Osteocyte (in vitro differentiated cells): ENCODE data around the gene CTAG1A. TPM values are rescaled to one million over a fixed set of nuclear protein-coding genes. Genes with fewer than 3 reads are reported as not detected.
"Not testable (repeated sequence)": the region's sequence is repeated elsewhere in the genome, so short reads cannot be mapped to it uniquely, and the experiment has no call there.

ENCODE experiments used
- DNase-seq: peaks from one replicate; pipeline ENCODE4 v3.0.0; 2021; ENCODE audit warnings: mixed read lengths; ENCODE audit not compliant: unreplicated experiment; ENCODE audit errors: extremely low spot score
- H3K27ac Mint-ChIP-seq: one replicate; pipeline ENCODE4 v1.8.0; 2021; ENCODE audit warnings: mild to moderate bottlenecking, mixed read lengths; ENCODE audit not compliant: unreplicated experiment
- H3K27me3 Mint-ChIP-seq: one replicate; pipeline ENCODE4 v1.8.0; 2021; ENCODE audit warnings: mixed read lengths; ENCODE audit not compliant: unreplicated experiment
- H3K36me3 Mint-ChIP-seq: one replicate; pipeline ENCODE4 v1.8.0; 2021; ENCODE audit warnings: mixed read lengths; ENCODE audit not compliant: unreplicated experiment
- H3K4me1 Mint-ChIP-seq: one replicate; pipeline ENCODE4 v1.8.0; 2021; ENCODE audit warnings: mixed read lengths; ENCODE audit not compliant: unreplicated experiment
- H3K4me3 Mint-ChIP-seq: one replicate; pipeline ENCODE4 v1.8.0; 2021; ENCODE audit warnings: mild to moderate bottlenecking, moderate library complexity, mixed read lengths; ENCODE audit not compliant: unreplicated experiment
- H3K9me3 Mint-ChIP-seq: one replicate; pipeline ENCODE4 v1.8.0; 2021; ENCODE audit warnings: mixed read lengths; ENCODE audit not compliant: unreplicated experiment
- long read RNA-seq: library from polyadenylated mRNA; unstranded; transcript quantifications from one replicate; pipeline ENCODE4 v2.0.0, GENCODE V29; 2021
- total RNA-seq: library from RNA; stranded (reverse); gene quantifications from 2 replicates; pipeline ENCODE4 v1.2.1, GENCODE V29; 2021
- TF ChIP-seq, protein P1 (sequence below): fragments of 200-600 bp; sonication (generic); IDR thresholded peaks from 2 replicates; pipeline ENCODE4 v1.5.0; 2021; ENCODE audit warnings: antibody characterized with exemption, mild to moderate bottlenecking, moderate library complexity

Gene CTAG1A
- not detected in 2 replicates for total RNA-seq
- long read RNA-seq: 0 reads

DNA sequence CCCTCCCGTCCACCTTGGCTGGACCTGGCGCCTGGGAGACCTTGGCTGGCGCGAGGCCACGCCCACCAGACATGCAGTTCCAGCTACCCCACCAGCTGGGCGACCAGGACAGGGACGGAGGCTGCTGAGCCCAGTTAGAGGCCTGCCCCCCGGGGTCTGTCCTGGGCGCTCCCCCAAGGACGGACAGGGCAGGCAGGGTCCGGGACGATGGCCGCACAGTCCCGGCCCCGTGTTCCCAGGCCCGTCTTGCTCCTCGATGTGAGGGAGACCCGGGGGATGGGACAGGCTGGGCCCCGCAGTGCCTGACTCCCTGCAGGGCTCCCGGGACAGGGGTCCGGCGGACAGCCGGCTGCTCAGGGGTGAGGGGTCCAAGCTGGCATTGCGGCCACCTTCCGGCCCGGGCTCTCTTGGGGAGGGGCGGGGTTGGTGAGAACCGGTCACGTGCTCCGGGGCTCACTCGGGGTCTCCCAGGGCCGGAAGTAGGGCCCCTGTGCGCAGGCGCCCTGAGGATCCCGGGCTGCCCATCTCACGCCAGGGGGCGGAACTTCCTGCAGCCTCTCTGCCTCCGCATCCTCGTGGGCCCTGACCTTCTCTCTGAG, at the start of gene CTAG1A:
Gene CTAG1A, plus strand, starts transcription at position 549 of the 599 bp plus-strand sequence. CDS start 74 bp downstream, outside the sequence.
- not testable (repeated sequence) for H3K9me3 Mint-ChIP-seq, H3K4me1 Mint-ChIP-seq, H3K36me3 Mint-ChIP-seq, H3K27me3 Mint-ChIP-seq, H3K4me3 Mint-ChIP-seq, H3K27ac Mint-ChIP-seq, DNase-seq

DNA sequence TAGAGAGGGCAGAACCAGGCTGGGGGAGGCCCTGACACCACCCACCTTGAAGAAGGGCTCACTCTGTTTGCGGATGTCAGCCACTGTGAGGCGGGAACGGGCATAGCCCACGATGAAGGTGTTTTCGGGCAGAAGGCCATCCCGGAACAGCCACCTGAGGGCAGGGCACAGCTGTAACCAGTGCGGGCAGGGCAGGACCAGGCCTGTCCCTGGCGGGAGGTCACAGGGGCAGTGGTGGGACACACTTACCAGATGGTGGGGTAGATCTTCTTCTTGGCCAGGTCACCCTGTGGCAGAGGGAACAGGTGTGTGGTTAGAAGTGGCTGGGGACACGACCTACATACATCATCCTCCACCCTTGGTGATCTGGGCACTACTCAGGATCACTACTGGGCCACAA, 49.0 kb upstream of the CTAG1A start:
- Mint-ChIP-seq H3K27me3 (no peaks in the 10 kb centered on the region), H3K36me3 (peaks cover 11% of the 10 kb centered on the region), H3K4me1 (peaks cover 18% of the 10 kb centered on the region), H3K27ac (no peak overlapping the region), H3K9me3 (no peaks in the 10 kb centered on the region), H3K4me3 (no peak overlapping the region)
- TF ChIP-seq, protein P1, sequence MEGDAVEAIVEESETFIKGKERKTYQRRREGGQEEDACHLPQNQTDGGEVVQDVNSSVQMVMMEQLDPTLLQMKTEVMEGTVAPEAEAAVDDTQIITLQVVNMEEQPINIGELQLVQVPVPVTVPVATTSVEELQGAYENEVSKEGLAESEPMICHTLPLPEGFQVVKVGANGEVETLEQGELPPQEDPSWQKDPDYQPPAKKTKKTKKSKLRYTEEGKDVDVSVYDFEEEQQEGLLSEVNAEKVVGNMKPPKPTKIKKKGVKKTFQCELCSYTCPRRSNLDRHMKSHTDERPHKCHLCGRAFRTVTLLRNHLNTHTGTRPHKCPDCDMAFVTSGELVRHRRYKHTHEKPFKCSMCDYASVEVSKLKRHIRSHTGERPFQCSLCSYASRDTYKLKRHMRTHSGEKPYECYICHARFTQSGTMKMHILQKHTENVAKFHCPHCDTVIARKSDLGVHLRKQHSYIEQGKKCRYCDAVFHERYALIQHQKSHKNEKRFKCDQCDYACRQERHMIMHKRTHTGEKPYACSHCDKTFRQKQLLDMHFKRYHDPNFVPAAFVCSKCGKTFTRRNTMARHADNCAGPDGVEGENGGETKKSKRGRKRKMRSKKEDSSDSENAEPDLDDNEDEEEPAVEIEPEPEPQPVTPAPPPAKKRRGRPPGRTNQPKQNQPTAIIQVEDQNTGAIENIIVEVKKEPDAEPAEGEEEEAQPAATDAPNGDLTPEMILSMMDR: no peak
- no peak for DNase-seq

DNA sequence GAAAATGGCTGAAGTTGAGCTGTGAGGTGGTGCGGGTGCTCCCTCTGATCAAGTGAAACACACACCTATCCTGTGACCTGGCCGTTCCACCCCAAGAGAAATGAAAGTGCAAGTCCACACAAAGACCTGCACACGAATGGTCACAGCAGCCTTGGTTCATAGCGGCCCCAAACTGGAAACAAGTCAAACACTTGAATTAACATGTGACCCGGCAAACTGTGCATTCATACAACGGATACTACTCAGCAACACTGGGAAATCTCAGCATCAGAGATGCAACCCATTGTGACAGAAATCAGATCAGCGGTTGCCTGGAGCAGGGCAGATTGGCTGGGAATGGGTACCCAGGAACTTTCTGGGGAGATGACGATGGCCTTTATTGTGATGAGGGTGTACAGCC, 45.9 kb upstream of the CTAG1A start:
- no peak for DNase-seq
- H3K27ac Mint-ChIP-seq: no peak overlapping the region
- no peaks in the 10 kb centered on the region for H3K27me3 Mint-ChIP-seq
- no peak overlapping the region for H3K4me3 Mint-ChIP-seq
- TF ChIP-seq, protein P1: no peak
- H3K4me1 Mint-ChIP-seq: peaks cover 34% of the 10 kb centered on the region
- peaks cover 7% of the 10 kb centered on the region for H3K36me3 Mint-ChIP-seq
- no peaks in the 10 kb centered on the region for H3K9me3 Mint-ChIP-seq

DNA sequence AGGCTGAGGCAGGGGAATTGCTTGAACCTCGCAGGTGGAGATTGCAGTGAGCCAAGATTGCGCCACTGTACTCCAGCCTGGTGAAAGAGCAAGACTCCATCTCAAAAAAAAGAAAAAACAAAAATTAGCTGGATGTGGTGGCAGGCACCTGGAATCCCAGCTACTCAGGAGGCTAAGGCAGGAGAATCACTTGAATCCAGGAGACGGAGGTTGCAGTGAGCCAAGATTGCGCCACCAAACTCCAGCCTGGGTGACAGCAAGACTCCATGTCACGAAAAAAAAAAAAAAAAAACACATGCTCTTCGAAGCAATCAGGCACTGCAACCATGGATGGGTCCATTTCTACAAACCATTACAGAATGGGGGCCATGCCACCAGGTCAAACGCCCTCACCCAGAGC, 44.6 kb upstream of the CTAG1A start:
- H3K36me3 Mint-ChIP-seq, DNase-seq, H3K27ac Mint-ChIP-seq, H3K9me3 Mint-ChIP-seq, H3K4me3 Mint-ChIP-seq, H3K27me3 Mint-ChIP-seq: not testable (repeated sequence)
- H3K4me1 Mint-ChIP-seq: peaks cover 33% of the 10 kb centered on the region

DNA sequence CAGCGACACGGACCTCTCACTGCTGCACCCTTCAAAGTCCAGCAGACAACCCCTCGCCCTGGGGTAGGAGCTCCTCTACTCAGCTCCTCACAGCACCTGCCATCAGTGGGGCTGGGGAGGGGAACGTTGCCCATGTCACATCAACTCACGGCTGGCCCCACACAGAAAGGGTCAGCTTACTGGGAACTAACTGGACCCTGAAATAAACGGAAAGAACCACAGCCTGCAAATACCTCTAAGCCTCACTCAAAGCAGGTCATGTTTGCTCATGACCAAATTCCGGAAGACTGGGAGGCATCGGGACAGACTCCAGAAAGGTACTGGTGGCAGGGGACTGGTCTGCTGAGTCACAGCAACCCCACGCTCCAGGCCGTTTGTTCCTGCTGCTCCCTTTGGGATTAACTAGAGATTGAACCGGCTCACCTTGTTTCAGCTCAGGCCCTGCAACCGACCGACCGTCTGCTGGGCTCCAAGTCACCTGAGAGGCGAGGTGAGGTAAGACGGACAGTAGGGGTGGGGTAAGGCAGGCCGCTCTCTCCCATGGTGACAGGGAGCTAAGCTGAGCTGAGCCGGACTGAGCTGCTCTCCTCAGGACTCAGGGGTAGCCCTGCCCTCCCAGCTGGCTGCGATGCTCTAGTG, 43.9 kb upstream of the CTAG1A start:
- DNase-seq: no peak
- Mint-ChIP-seq H3K27me3 (no peaks in the 10 kb centered on the region), H3K4me1 (peaks cover 37% of the 10 kb centered on the region), H3K27ac (peak overlapping the region; percentile 96), H3K9me3 (no peaks in the 10 kb centered on the region), H3K36me3 (peaks cover 7% of the 10 kb centered on the region), H3K4me3 (peak overlapping the region; percentile 10)
- TF ChIP-seq, protein P1: no peak

DNA sequence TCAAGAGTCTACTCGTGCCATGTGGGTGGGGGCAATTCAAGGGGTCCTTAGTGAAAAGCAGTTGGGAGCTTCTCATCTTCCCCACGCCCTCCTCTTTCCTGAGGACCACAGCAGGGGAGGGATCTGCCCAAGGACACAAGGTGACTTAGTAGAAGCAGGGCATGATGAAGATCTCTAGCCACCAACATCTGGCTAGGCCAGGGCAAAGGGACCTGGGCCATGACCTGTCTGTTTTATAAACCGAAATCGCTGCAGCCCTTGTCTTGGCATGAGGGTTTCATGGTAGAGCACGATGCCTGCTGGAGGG, 43.4 kb upstream of the CTAG1A start:
- TF ChIP-seq, protein P1: no peak
- H3K27ac Mint-ChIP-seq: peak overlapping the region; percentile 96
- H3K9me3 Mint-ChIP-seq: no peaks in the 10 kb centered on the region
- H3K36me3 Mint-ChIP-seq: peaks cover 10% of the 10 kb centered on the region
- peak overlapping the region; percentile 10 for H3K4me3 Mint-ChIP-seq
- H3K4me1 Mint-ChIP-seq: peaks cover 40% of the 10 kb centered on the region
- H3K27me3 Mint-ChIP-seq: no peaks in the 10 kb centered on the region
- DNase-seq: no peak
